HG03558 (cell line): ENCODE measurements around the gene TOMM34.

Source experiments
- ATAC-seq: cut with Tn5 transposase; IDR thresholded peaks from one replicate; pipeline ENCODE4 v1.9.1; 2021; ENCODE audit warnings: moderate number of reproducible peaks; ENCODE audit not compliant: unreplicated experiment; ENCODE audit errors: extremely low read depth

The TOMM34 gene

GRCh38 chr20:44900231-44900854 lies 59.9 kb downstream of the TOMM34 start:
- ATAC-seq: no peak

DNA sequence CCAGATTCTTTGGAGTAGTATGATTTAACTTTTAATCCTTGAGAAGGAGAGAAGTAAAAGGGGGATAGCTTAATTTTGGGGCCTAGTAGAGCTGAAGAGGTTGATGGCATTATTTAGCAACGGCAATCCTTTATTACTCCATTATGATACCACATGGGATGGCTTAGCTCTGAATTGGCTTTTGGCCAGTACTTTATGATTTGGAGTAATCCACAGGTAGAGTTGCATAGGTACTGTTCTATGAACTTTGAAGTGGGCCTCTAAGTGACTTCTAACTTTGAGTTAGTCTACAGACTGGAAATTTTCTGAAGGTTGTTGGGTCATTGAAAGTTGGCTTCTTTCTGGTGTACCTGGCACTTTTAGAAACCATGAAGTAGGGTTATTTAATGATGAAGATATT lies 63.1 kb downstream of the TOMM34 start:
- no peak for ATAC-seq

DNA sequence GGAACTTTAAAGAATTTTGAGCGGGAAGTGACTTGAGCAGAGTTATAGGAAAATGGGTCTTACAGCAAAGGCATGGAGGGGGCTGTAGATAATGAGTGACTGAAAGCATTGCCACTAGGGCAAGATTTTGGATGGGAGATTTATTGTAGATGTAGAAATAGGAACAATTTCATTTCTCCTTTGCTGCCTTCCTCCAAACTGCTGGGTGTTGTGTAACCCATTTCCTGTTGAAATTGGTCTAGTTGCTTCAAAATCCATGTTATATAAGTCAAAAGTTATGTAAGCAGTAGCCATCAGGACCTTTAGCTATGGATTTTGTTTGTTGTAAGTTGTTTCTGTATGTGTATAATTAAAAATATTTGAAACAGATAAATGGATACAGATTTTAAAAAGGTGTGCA lies 63.6 kb downstream of the TOMM34 start:
- ATAC-seq: no peak

GRCh38 chr20:44894959-44895358 lies 65.2 kb downstream of the TOMM34 start:
- ATAC-seq: no peak
